GM12873 (cell line): ENCODE results near the gene GPR18.

Experiments used
- TF ChIP-seq, protein P1 (sequence below): IDR thresholded peaks from 2 replicates; pipeline ENCODE4 v1.5.1; 2012; ENCODE audit warnings: low read depth, mild to moderate bottlenecking, moderate library complexity, low read length, control low read depth; ENCODE audit not compliant: insufficient read depth; ENCODE audit errors: missing control alignments

The GPR18 gene

GRCh38 chr13:99214731-99215130, 43.4 kb downstream of the GPR18 start:
- TF ChIP-seq, protein P1, sequence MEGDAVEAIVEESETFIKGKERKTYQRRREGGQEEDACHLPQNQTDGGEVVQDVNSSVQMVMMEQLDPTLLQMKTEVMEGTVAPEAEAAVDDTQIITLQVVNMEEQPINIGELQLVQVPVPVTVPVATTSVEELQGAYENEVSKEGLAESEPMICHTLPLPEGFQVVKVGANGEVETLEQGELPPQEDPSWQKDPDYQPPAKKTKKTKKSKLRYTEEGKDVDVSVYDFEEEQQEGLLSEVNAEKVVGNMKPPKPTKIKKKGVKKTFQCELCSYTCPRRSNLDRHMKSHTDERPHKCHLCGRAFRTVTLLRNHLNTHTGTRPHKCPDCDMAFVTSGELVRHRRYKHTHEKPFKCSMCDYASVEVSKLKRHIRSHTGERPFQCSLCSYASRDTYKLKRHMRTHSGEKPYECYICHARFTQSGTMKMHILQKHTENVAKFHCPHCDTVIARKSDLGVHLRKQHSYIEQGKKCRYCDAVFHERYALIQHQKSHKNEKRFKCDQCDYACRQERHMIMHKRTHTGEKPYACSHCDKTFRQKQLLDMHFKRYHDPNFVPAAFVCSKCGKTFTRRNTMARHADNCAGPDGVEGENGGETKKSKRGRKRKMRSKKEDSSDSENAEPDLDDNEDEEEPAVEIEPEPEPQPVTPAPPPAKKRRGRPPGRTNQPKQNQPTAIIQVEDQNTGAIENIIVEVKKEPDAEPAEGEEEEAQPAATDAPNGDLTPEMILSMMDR: no peak

GRCh38 chr13:99214232-99214631, 43.9 kb downstream of the GPR18 start:
- TF ChIP-seq, protein P1: no peak

DNA sequence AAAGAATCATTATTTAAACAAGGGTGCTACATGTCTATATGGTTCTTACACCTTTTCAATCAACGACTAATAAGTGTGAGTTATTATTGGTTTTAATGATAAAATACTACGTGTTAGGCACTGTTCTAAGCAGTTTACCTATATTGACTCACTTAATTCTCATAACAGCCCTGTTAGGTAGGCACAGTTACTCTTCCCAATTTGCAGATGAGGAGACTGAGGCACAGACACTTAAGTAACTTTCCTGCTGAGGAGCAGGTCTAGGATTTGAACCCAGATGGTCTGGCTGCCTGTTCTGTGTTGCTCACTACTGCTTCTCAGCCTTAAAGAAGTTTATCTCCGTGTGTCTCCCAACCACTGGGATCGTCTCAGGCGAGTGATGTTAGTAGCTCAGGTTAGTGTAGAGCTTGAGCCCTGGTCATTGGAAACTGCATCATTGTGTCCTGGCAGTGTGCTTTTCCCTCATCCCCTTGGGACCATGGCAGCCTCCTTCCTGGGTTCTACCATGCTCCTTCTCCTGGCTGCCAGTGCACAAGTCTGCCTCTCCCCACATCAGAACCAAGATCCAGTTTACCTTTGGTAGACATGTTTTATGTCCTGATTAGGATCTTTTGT, 46.7 kb downstream of the GPR18 start:
- TF ChIP-seq, protein P1: no peak

DNA sequence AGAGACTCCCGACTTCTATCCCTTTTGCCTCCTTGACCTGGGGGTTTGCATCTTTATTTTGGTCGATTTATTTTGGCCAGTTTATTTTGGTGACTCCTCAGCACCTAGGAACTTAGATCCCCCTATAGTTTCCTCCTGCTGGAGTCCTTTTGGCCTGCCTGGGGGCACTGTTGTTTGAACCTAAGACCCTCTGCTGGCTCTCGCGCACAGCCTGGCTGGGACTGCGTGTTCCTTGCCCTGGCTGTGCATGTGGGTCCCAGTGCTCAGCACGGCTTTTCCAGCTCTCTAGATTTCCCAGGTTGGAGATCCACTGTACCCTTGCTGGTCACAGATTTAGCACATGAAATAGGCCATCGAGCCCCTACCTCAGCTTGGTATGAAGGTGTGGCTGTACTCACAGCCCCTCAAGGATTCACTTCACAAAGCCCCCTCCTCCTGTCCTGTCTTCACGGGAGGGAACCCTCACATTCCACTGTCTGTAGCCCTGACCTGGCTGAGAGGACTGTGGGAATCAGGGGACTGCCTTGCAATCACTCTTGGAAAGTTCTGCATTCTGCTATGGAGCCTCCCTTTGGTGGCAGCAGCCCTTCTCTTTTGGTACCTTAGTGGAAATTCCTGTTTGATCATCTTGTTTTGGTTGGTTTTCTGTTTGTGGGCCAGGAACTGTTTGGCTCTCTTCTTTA, 49.2 kb downstream of the GPR18 start:
- TF ChIP-seq, protein P1: no peak

- TF ChIP-seq, protein P1: no peak
Observed at GRCh38 chr13:99208185-99208584, 50.0 kb downstream of the GPR18 start.

DNA sequence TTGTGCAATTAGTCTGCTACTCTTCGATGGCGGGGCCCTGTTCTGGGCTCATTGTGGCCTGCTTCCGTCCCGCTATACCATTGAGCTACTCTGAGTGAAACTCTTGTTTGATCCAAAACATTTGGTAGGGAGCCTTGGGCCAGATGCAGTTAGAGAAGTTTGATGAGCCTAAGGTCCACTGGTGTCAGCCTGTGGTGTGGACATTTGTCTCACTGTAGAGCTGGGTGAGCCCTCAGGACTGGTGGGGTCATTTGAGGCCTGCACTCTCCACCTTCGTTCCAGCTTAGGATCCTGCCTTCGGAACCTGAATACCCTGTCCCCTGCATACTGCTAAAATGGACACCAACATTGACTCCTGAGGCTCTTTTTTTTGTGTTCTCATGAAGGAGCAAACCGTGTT, 50.7 kb downstream of the GPR18 start:
- TF ChIP-seq, protein P1: no peak

DNA sequence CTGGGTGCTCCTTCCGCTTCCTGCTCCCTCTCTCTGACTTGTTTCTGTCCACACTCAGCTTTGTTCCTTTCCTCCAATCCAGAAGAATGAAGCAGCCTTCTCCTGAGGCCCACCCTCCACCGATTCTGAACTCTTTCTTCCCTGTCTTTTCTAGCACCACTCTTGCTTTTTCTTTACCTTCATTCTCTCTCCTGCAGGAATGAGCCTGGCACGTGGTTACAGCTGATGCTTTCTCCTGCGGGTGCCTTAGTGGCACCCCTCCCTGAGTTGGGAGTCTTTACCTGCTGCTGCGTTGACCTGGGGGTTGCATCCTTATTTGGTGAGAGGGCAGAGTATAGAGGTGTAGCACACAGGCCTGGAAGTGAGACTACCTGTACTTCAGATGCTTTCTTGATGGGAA, 51.3 kb downstream of the GPR18 start:
- TF ChIP-seq, protein P1: no peak
